DLD1 (cell line): ENCODE measurements around the gene DDX53.

Experiments
- in situ Hi-C: cut with HindIII; loops from 2 replicates; pipeline ENCODE4 v1.10.0; 2017; ENCODE audit warnings: low sequenced_read_pairs

The DDX53 gene

DNA sequence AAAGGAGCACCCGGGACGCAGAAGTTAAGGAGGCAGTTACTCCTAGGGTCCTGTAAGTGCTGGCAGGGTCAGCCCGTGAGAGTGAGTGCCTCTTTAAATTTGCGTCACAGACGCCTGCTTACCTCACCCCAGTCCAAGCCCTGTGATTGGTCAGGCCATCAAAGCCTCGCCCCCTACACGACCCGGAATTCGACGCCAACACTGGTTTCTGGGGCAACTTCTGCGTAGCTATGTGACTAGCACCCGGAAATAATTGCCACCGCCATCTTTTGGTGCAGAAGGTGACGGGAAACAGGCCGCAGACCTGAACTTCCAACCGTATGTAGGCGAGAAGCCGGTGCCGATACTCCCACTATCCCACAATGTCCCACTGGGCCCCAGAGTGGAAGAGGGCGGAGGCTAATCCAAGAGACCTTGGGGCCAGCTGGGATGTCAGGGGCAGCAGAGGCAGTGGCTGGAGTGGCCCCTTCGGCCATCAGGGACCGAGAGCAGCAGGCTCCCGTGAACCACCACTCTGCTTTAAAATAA lies at the start of gene DDX53:
TSS of gene DDX53 (plus strand) at position 265 of the 528 bp plus-strand sequence. CDS start at position 363, 98 bp downstream.
- in situ Hi-C loops: no loop called here

DNA sequence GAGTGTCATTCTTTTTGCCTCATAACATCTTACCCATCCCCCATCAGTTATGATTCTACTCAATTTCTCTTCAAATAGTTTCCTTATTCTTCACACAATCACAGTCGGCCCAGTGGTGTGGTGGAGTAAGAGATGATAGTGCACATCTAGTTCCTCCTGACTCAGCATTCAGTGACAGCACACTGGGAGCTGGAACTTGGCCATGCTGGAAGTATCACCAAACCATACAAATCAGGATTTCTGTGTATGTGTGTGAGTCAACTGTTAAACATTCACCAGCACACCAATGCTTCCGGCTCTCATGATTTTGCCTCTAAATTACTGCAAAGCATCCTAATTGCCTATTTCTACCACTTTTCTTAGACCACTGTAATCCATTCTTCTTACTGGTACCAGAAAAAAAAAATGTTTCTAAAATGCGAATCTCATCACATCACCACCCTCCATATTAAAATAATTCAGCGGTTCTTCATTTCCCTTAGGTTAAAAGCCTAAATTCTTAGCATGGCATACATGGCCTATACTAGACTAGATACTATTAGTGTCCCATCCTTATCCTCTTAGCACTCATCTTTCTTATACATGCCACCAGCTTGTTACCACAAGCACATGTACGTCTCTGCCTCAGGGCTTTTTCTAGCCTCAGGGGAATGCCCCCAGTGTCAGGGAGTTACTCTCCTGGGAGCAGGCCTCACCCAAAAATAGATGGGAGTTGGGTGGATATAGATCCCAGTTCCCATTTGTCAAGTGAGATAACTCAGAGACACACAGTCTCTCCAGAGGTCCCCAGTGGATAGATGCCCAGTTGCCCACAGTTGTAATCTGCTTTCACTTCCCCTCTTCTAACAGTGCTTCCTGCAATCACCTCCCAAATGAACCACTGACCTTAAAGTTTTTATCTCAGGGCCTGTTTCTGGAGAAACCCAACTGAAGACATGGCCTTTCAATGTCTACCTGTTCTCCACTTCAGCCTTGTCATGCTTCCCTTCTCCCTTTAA lies 49.2 kb upstream of the DDX53 start:
- in situ Hi-C loops: no loop called here

DNA sequence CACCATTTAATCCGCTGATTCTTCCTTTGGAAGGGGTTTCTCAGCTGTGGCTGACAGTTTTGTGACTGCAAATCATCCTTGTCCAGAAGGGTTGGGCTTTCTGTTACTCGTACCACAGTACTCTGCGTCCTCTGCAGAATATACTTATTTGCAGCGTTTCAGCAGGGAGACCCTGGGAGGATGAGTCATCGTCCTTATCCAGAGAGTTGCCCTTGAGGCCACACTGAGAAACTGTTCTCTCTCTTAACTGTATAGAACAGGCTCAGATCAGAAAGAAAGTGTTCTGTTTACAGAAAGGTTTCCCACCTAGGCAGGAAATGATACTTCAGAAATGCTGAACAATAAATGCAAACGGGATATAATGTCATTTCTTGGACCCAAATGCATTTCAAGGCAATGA lies 47.8 kb upstream of the DDX53 start:
- in situ Hi-C loops: no loop called here

DNA sequence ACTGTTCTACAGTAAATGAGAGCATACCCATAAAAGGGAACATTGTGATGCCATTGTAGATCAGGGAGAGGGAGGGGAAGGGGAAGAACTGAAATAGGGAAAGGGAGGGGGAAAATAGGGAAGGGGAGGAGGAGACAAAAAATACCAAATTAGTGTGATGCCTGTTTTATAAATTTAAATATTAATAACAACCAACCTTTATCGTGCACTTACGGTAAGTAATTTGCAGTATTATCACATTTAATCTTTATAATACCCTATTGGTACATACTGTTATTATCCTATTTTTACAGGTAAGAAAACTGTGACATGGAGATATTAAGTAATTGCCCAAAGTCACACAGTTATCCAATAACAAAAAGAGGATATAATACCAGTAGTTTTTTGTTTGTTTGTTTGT lies 41.5 kb upstream of the DDX53 start:
- in situ Hi-C loops: no loop called here

DNA sequence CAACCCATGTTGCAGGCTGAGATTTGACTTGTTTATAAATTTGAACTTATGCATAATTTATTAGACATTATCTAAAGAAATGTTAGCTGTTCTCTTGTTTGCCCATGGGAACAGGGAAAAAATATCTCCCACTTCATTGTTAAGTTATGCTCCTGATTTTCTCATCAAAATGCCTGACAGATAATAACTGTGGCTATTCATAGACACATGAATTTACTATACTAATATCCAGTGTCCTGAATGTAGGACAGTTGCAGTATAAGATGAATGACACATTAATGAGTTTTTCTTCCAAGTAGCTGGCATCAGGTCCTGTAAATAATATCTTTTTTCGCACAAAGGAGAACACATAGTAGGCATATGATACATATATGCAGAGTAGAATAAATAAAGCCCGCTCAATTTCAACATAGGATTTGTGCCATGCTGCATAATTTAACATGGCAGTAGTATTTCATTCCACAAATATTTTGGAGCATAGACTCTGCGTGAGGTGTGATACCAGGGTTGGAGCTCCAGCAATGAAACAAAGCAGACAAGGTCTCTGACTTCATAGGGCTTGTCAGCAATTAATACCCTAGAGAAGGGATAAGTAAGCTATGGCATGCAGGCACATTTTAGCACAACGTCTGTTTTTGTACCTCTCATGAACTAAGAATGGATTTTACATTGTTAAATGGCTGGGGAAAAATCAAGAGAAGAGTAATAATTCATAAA lies 40.4 kb upstream of the DDX53 start:
- in situ Hi-C loops: no loop called here

DNA sequence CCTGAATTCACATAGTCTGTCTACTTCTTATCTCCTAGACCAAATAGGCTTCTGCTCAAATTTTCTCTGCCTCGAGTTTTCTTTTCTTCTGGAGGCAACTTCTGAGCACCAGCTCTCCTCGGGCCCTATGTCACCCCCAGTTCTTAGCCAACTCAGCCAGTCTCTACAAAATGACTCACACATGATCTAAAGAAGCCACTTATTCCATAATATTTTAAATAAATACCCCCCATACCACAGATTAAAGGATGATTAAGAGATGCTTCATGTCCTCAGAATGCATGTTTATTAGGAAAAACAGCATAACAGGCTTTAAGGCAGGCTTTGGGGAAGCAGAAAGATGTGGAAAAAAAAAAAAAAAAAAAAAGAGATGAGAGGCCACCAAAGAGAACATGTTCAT lies 36.6 kb upstream of the DDX53 start:
- in situ Hi-C loops: no loop called here

DNA sequence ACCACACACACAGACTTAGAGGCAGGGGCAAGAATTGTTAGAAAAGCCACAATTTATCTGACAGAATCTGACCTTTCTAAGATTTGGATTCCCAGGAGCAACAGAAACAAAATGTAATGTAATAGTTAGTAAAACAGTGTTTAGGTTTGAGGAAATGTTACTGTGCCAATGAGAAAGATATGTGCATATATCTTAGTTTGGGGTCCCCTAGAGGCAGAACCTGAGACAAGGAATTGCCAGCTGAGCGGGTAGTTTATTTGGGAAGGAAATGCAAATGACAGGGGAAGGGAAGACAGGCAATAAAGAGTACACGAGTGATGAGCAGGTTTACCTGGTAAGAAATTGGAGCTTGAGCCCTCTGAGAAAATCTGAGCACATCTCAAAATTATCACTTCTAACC lies 31.3 kb upstream of the DDX53 start:
- in situ Hi-C loops: no loop called here

DNA sequence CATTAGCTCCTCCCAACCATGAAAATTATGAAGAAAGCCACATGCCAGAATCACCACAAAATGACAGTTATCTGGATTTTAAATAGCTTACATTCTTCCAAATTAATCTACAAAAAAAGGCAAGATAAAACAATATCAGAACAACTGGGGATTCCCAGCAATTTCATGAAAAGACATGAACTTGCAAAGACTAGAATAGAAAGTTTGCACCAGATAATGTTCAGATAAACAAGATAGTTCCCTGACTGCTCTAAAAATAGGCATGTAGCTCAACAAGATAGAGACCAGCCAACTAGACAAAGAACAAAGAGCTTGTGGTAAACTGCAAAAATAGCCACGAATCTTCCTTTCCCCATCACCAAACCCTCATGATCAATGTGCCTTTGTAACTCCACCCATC lies 30.3 kb upstream of the DDX53 start:
- in situ Hi-C loops: no loop called here

DNA sequence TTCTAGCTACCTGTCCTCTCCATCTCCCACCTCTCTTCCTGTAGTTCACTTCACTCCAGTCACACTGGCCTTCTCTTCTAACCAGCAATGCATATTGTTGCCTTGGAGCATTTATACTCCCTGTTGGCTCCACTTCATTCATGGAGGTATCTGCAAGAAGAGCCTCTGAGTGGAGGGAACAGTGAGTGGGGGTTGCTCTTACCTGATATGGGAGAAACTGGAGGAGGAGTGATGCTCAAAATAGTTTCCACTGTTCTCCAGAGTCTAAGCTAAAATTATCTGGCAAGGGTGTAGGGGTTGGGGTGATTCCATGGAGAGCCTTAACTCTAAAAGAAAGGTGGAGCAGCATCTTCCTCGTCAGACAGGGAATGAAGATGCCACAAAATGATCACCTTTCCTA lies 28.9 kb upstream of the DDX53 start:
- in situ Hi-C loops: no loop called here

DNA sequence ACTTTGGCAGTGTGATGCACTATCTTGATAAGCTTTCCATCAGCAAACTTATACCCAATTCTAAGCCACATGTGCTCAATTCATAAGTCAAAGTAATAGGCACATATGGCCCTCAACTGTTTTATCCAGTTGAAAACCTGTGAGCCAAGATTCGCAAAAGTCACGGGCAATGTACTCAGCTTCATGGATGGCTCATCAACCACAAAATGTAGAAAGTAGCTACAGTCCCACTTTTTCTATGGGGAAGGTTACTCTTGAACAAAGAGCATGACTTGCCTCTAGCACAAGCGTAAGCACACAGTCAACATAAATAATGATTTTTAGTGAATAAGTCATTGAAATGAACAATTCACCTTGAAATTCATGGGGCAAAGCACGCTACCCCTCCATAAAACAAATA lies 25.1 kb upstream of the DDX53 start:
- in situ Hi-C loops: no loop called here

DNA sequence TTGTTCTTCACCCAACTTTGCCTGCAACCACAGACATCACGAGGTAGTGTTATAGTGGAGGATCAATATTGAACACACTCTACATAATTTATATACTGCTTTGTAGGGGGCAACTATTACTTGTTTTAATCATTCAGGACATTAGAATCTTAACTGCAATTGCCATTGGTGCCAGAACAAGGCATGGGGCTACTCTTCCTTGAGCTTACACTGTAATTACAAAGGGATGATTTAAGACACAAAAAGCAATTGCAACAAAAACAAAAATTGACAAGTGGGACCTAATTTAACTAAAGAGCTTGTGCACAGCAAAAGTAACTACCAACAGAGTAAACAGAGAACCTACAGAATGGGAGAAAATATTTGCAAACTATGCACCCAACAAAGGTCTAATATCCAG lies 24.0 kb upstream of the DDX53 start:
- in situ Hi-C loops: no loop called here

DNA sequence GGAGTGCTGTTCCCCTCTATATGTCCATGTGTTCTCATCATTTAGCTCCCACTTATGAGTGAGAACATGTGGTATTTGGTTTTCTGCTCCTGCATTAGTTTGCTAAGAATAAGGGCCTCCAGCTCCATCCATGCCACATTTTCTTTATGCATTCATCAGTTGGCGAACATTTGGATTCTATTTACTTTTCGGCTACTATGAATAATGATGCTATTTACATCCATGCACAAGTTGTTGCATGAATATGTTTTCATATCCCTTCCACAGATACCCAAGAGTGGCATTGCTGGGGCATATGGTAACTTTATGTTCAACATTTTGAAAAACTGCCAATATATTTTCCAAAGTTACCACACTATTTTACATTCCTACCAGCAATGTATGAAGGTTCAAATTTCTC lies 13.8 kb upstream of the DDX53 start:
- in situ Hi-C loops: no loop called here

DNA sequence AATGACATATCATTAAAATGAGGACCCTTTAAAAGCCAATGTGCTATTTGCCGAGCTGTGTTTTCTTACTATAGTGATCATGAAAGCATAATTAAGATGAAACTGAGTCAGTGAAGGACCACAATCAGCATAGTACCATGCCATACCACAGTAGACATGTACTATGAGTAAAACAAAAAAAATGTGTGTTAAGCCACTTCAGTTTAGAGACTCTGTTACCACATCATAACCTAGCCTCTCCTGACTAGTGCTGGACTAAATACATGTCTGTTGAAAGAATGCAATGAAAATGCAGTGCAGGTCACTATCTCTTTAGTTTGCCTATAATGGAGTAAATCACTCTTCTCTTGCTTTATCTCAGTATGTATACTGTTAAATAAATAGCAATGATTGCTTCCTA lies 12.3 kb upstream of the DDX53 start:
- in situ Hi-C loops: no loop called here

DNA sequence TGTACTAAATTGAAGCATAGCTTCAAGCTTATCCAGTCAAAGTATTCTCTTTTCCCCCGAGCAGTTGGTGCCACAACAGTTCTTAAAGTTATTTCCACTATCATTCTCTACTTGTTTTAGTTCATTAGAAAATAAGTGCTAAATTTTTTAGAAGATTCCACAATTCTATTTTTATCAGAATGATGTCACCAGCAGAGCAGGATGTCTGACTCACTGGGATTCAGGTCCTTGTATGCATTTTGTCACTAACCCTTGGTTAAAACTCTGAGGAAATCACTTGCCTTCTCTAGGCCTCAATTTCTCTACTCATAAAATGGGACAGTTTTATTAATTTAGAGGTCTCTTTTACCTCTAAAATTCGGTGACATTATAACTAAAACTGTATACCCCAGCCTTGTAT lies 3.4 kb downstream of the DDX53 start:
- in situ Hi-C loops: no loop called here

DNA sequence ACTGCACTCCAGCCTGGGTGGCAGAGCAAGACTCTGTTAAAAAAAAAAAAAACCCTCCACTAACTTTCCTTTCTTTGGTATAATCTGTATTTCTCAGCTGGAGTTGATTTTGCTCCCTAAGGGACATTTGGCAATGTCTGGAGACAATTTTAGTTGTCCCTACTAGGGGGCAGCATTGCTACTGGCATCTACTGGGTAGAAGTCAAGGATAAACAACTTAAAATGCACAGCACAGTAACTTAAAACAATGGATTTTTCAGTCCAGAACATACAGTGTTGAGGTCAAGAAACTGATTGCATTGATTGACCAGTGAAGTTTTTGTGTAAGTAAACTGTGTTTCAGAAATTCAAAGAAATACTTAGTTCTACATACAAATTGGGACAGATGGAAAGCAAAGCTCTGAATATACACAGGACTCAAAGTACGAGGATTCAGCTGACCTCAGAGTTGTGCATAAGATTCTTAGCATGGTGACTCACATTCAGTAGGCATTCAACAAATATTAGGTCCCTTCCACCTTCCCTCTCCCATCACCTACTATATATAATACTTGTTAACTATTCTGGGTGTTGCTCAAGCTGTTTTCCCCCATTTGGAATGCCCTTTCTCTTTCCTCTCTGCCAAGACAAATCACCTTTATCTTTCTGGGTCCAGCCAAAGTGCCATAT lies 8.8 kb downstream of the DDX53 start:
- in situ Hi-C loops: no loop called here

DNA sequence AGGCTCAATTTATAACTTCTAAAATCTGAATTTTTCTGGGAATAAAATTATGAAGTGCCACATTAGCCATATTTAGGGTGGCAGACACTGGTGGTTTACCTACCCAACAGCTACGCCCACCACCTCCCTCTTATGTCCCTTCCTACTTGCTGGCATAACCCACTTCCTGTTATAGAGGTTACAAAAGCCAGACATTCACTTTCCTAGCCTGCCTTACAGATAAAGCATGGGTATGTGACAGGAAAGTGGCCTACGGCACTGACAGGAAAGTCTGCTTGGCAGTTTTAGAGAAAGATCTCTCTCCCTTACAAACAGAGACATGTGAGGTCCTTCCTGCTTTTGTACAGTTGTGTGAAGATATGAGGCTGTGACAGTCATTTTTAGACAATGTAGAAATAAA lies 12.4 kb downstream of the DDX53 start:
- in situ Hi-C loops: no loop called here

DNA sequence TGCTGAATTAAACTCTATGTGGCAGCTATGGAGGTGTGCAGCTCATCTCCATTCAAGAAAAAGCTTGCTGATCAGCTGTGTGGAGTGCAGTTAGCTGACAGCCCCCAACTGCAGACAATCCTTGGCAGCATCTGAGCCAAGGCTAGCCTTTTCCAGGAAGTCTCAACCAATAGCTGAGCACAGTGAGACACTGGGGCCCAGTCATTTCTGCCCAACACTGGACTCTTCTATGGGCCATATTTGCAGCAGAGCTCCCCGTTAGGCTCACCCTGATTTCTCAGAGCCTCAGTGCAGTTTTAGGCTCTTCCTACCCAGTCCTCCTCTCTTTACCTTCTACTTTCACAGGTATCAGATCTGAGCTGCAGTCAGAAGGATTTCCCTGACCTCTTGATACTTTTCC lies 12.9 kb downstream of the DDX53 start:
- in situ Hi-C loops: no loop called here

DNA sequence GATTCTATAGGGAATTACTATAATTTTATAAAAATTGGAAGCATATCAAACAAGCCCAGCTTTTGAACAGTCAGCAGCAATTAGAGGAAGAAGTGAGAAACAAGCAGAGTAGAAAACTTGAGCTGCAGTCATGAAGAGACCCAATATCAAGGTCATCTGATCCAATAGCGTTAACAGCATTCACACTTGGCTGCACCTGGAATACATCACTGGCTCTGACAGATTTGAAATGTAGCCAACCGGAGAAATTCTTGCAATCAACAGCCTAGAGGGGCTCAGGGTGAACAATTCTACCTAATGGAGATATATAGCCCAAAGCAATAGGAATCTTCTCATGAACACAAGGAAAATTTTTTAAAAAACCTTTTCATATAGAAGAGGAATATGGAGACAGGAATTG lies 13.6 kb downstream of the DDX53 start:
- in situ Hi-C loops: no loop called here

DNA sequence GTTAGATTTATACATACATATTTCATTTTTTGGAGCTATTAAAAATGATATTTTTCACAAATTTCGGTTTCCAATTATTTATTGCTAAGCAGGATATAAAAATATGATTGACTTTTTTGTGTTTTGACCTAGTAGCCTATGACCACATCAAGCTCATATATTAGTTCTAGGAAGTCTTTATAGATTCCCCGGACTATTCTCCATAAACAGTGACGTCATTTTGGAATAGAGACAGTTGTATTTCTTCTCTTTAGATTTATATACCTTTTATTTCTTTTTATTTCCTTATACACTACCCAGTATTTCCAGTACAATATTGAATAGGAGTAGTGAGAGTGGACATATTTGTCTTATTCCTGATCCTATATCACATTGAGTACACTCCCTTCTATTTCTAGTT lies 31.8 kb downstream of the DDX53 start:
- in situ Hi-C loops: no loop called here

DNA sequence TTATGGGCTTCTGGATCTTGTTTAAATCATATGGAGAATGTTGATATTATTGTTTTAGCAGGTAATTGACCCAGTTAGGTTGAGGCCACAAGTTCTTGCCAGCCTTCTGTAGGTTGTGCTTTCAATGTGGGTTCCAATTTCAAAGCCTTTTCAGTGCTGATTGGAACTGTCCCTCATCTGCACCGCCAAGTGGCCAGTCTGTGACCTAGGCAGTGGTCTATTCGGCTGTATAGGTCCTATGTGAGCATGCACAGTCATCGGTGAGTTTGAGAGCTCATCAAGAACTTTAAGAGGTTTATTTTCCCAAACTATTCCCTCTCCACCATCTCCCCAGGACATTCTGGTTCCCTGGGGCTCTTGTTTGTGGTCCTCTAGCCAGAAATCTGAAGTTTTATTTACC lies 35.7 kb downstream of the DDX53 start:
- in situ Hi-C loops: no loop called here

DNA sequence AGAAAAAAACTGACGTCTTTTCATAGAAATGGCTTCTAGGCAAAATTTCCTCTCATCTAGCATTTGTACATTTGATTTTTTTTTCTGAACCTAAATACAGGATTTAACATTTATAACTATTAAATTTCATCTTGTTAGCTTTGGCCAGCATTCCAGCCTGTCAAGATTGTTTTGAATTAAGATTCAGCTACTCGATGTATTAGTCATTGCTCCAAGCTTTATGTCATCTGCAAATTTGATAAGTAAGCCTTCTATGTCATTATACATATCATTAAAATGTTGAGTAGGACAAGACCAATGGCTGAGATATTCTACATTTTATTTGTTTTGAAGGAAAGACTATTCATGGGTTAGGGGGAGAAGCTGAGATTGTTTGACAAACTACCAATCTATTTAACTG lies 46.7 kb downstream of the DDX53 start:
- in situ Hi-C loops: no loop called here
